Stimulated activated CD4-positive, alpha-beta T cell treated with anti-CD3 and anti-CD28 coated beads, Interleukin-2, amount 100 ng/mL, for 4 hours (primary cell): ENCODE data around the gene GPBAR1.
"Not testable (repeated sequence)": the region's sequence is repeated elsewhere in the genome, so short reads cannot be mapped to it uniquely, and the experiment has no call there.

Experiments
- DNase-seq: peaks from one replicate; pipeline ENCODE4 v3.0.0-alpha.2; 2020; ENCODE audit warnings: low read depth

The GPBAR1 gene

DNA sequence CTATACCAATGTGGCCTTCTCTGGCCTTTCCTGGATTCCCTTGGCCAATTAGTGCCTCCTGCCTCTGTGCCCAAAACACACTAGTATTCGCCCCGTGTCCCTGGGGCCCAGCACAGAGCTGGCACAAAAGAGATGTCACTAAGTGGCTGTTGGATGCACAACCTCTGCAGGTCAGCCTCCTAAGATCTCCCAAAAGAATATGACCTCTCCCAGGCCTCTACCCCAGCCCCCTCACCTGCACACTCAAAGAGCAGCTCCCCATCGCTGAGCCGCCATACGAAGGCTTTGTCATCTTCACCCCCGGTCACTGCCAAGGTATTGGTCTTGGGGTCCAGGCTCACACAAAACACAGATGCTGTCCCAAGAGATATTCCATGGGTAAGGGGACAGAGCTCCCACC is 6.4 kb downstream of the GPBAR1 start:
- DNase-seq, result no peak

DNA sequence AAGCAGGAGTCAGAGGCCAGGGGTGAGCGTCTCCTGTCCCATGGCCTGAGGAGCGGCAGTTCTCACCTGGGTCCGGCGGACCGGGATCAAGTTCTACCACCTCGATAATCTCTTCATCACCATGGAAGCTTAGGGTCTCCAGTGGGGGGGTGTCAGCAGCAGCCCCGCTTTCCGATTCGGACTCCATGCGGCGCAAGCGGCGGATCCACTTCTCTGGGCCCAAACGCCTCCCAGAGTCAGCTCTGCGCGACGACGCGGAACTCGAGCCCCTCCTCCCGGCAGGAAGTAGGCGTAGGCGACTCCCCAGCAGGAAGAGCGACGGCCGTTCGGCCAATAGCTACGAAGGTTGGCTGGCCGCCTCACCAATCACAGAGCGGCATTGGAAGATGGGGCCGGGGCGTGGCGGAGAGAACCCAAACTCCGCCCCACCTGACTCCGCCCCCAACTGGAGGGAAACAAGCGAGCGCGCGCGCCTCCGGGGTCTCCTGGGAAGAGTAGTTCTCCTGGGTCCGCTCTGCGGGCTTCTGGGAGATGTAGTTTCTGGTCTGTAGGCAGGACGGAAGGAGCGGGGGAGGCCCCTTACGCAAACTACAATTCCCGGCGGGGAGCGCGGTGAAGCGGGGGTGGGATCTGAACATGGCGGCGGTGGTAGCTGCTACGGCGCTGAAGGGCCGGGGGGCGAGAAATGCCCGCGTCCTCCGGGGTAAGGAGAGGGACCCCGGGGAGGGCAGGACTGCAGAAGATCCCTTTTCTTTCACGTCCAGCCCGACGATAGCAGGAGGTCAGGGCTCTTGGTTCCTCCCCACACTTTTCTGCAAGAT is 9.3 kb downstream of the GPBAR1 start, which contains the start of the genes AAMP and PNKD:
AAMP (minus strand) TSS at position 238 of the 821 bp plus-strand sequence; CDS start at position 187, 51 bp downstream.
PNKD (plus strand) TSS at position 620 of the 821 bp plus-strand sequence; CDS start at position 637, 17 bp downstream.
- DNase-seq, result peak; percentile 99

DNA sequence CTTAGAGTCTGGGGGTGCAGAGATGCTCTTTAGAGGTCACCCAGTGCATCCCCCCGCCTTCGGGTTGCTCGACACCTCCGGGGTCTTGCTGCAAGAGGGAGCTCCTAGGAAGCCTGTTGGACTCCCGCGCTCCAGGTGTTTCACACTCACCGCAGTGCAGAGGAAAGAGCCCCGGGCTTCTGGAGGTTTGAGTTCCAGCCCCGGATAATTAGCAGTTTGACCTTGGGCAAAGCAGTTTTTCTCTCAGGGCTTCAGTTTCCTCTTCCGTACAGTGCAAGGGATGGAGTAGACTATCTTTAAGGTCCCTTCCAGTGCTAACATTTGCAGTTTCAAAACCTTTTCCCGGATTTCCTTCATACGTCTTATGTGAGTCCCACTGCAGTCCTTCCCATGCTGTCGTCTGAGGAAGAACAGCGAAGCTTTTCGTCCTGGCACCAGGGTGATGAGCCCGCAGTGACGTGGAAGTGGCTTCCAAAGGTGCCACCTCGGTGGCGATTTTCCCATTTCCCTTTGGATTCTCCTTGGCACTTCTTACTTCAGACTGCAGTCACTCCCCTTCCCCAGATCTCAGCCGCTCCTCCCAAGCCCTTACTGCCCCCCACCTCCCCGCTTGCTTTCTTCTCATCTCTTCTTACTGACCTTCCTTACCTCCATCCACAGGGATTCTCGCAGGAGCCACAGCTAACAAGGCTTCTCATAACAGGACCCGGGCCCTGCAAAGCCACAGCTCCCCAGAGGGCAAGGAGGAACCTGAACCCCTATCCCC is 10.1 kb downstream of the GPBAR1 start:
- DNase-seq, result no peak

DNA sequence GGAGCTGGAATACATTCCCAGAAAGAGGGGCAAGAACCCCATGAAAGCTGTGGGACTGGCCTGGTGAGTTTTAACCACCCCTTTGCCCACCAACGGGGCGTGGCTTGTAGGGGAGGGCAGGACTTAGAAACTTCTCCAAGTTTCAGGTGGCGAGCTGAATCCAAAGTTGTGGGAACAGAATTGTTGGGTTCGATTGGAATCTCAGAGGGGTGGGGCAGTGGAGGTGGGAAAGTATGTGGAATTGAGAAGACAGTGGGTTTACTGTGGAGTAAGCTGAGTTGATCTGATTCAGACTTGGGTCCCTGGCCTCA is 10.6 kb downstream of the GPBAR1 start:
- DNase-seq, result no peak

DNA sequence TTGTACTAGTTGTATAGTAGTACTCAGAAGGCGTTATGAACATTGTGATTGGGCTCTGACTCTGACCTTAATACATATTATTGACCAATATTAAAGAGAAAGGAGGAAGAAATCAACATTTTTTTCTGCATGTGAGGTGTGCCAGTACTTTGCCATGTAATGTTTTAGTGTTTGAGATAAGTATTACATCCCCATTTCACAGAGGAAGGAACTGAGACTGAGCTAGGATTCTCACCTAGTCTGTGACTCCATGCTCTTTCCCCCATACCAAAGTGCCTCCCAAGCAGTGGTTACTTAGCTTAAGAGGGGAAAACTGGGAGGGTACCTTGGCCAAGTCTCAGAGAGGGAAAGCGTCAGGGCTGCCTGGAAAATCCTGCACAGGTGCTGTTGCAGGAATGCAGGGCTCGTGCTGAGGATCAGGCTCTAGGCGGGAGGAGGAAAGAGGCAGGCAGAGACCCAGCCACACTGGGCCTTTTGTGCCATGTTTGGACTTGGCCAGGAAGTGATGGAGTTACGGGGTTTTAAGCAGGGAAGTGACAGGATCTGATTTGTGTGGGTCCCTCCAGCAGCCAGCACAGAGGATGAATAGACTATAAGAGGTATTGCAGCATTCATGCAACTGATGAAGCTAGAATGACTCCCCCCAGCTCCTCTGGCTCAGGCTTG is 11.2 kb downstream of the GPBAR1 start:
- DNase-seq, result no peak

DNA sequence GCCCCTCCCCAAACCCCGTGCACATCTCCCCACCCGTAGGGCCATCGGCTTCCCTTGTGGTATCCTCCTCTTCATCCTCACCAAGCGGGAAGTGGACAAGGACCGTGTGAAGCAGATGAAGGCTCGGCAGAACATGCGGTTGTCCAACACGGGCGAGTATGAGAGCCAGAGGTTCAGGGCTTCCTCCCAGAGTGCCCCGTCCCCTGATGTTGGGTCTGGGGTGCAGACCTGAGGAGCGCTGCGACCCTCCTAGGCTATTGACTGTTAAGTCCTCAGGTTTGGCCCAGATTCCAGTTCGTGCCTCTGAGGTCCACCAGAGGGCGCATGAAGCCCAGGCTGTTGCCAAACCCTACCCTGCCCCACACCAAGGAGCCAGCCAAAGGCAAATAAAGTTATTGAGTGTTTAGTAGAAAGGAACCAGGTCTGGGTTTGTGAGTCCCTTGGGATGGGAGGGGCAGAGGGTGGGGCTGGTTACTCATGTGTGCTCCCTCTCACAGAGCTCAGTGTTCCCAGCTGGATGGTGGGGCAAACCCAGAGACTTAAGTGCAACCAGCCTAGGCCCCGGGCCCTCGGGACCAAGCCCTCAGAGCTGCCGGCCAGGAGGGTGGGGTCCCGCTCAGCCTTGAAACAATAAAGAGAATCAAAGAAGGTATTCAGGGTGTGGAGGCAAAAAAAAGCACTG is 11.9 kb downstream of the GPBAR1 start:
- peak; percentile 69 for DNase-seq

DNA sequence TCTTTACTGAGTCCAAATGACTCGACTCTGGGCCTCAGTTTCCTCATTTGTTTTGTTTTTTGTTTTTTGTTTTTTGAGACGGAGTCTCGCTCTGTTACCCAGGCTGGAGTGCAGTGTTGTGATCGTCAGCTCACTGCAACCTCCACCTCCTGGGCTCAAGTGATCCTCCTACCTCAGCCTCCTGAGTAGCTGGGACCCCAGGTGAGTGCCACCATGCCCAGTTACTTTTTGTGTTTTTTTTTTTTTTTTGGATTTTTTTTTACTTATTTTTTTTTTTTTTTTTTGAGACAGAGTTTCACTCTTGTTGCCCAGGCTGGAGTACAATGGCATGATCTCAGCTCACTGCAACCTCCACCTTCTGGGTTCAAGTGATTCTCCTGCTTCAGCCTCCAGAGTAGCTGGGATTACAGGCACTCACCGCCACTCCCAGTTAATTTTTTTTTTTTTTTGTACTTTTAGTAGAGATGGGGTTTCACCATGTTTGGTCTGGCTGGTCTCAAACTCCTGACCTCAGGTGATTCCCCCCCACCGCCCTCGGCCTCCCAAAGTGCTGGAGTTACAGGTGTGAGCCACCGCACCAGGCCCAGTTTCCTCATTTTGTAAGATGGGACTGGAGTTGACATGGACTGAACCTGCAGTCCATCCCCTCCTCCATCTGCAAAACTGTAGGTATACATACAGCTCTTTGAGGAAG is 12.5 kb downstream of the GPBAR1 start:
- not testable (repeated sequence) for DNase-seq

DNA sequence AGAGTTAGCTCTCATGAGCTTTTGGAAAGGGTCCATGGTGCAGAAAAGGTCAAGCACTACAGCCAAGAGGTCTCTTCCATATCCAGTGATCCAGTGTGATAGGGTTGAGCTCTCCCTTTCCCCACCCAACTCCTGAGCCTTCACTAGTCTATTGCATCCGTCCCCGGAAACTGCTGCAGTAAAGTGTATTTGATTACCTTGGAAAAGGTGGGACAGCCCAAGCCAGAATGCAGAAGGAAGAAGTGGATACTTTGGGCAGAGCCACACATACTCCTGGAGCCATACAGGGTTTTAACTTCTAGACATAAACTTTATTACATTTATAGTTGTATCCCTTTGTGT is 13.1 kb downstream of the GPBAR1 start:
- no peak for DNase-seq

DNA sequence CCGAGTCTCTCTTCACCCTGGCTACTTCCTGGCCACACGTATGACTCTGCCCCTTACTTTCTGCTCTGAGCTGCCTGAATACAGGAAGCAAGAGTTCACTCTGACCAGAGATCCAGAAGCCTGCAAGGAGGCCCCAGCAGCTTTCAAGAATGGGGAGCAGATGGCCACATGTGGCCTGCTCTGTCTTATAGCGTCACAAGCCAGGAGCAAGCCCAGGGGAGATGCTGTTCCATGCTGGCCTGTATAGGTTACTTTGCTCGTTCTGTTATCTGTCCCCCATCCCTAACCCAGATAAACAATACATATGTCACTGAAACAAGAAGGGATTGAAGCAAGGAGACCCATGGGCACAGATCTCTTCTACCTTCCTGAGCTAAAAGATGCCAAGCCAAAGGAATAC is 13.8 kb downstream of the GPBAR1 start:
- DNase-seq, result no peak

DNA sequence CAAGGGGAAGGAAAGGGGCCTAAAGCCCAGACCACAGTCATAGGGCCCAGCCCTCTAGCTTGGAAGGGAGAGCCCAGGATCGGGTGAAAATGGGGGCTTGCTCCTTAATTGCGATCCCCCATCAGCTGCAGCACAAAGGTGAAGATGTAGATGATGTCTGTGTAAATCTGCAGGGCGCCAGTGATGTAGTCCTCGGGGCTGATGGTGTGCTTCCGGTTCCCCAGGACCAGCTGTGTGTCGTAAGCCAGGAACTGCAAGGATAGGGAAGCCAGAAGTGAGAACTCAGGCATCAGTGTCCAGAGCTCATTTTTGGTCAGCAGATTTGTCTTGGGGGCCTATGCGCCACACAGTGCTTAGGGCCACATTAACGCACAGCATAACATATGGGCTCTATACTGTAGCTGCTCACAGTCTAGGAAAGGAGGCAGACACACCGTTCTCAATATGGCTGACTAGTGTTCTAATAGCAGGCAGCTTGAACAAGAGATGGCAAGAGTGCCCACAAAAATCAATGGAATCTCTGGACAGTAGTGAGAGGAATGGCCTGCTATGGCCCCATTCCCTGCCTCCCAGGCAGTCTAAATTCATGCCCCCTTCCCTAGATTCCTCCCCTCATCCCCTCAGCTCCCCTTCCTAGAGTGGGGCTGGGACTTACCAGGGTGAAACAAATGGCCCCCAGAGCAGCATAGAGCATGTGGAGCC is 14.7 kb downstream of the GPBAR1 start:
- DNase-seq, result no peak

DNA sequence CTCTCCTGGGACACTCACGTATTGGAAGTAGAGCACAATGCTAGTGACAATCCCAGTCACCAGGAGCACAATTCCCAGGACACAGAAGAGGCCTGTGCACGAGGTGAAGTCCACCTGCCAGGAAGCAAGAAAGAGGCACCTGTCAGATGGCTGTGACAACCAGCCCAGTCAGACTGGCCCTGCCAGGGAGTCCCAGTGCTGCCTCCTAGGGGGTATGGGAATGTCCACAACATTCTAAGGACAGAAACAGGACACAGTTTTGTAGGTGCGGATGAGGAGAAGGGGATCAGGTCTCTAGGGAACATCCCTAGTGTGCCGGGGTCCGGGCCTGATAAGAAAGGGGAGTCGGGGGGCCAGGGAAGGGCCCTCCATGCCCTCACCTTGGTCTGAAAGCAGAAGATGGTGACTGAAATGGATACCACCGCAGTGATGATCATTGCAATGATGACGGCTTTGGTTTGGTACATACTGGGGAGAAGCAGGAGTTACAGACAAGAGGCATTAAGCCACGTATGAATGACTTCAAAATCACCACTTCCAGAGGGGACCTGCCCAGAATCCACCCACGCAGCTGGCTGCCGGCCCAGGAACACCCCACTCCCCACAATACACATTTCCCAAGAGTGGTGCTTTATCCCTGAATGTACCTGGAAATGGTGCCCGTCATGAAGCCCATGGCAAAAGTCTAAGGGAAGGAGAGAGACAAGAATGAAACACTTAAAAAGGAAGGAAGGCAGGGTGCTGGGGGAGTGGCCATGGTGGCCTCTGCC is 16.4 kb downstream of the GPBAR1 start:
- DNase-seq, result no peak

DNA sequence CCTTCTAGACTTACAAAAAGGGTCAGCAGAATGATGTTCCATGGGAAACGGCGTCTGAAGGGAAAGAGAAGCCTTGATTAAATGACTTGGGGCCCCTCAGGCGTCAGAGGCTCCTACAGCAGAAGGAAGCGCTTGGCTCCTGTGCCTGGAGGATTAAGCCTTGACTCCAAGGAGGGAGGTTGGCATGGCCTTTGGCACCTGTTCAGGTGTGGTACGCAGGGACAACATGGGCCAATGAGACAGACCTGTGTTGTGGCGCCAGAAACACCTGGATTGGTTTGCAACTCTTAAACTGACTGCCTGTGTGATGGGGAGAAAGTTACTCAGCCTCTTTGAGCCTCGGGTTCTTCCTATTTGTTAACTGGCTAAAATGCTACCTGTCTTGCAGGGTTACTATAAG is 17.1 kb downstream of the GPBAR1 start:
- no peak for DNase-seq

DNA sequence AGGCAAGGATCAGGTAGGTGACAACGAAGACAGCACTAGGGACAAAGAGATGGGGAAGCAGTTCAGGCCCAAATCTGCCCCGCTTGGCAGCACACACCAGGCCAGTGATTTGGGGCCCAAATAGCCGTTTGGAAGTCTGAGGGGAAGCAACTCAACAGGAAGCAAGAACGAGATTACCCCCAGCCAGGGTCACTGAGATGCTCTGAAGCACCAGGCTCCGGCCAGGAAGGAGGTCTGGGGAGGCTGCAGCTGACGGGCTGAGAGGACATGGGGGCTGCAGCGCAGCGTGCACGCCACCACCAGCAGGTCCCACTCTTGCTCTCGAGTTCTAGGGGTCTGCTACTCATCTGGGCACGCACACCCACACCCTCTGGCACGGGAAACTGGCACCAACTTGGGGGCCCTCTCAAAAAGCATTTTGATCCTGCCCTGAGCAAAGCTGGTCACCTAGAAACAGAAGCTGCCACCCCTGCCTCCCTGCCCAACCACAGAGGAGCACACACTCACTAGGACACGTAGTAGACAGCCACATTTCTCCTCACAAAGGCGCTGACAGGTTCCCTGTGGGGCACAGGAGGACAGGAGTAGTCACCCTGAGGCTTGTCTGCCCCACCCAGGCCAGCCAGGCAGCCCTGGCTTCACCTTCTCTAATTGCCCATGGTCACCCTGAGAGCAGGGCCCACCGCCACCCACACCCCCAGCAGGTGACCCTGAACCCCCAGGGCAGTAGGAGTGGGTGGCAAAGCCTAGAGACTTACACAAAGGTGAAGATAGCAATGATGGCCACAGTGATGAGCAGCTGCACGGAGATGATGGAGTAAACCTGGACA is 17.9 kb downstream of the GPBAR1 start:
- no peak for DNase-seq

DNA sequence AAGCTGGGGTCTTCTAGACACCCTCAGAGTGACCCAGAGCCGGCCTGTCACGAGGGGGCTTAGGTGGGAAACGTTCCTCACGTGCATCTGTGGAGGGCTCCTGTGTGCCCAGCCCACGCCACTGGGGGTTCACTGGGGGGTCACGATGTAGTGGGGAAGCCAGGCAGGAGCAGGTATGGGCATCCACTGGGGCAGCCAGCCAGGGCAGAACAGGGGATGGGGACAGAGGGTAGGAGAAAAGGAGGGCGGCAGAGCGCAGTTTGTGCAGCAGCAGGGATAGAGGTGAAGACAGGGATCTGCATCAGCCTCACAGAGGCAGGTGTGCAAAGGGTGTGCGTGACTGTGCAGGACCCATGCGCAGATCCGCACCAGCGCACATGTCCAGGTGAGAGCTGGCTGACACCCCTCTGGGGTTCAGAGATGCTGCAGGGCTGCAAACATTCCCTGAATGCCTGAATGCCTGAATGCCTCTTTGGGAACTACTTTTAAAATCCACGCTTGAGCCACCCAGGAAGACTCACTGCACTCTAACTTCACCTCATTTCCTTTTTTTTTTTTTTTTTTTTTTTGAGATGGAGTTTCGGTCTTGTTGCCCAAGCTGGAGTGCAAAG is 19.6 kb downstream of the GPBAR1 start:
- no peak for DNase-seq

DNA sequence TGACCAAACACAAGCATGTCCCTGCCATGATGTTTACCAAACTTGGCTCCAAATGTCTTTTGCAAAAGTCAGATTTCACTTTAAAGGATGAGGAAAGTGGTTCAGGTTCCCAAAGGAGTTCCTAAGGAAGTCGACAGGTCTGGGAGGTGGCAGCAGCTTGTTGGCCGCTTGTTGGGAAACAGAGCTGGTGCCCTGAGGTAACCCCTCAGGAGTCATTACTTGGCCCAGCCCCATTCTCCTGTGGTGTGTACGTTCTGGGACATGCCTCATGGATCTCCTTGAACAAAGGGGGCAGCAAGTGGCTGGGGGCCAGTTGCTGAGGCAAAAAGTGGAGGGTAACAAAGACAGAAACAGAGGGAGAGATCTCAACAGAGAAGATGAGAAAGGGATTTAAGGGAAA is 20.6 kb downstream of the GPBAR1 start:
- no peak for DNase-seq

DNA sequence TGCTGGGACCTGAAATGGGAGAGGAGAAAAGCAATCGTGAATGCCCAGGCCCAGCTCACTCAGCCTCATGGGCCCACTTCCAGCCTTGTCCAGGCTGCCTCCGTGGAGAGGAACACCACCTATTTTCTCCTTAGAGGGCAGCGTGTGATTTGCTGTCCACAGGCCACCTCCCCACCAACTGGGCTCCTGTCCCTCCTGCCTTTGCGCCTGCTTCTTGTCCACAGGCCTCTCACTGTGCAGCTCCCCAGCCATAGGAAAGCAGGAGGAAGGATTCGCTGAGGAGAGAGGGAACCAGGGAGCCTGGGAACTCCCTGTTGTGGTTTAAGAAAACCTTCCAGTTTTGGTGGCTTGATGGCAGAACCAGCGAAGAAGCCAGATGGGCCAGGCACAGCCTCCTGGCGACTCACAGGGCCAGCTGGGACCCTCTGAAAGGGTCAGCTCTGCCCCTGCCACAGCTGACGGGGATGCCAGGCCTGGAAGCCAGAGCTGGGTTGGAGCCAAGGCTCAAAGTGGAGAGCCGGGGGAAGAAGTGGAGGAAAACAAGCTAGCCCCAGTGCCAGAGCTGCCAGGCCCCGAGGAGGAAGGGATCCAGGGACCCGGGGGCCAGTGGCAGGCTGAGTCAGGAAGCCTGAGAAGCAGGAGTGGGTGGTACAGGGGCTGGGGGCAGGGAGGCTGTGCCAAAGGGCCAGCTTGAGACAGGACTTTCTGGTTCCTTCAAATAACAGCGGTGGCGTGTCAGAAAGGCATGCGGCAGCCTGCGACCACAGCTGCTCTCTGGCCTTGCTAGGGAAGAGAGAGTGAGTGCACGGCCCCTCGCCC is 21.6 kb downstream of the GPBAR1 start:
- DNase-seq, result no peak

DNA sequence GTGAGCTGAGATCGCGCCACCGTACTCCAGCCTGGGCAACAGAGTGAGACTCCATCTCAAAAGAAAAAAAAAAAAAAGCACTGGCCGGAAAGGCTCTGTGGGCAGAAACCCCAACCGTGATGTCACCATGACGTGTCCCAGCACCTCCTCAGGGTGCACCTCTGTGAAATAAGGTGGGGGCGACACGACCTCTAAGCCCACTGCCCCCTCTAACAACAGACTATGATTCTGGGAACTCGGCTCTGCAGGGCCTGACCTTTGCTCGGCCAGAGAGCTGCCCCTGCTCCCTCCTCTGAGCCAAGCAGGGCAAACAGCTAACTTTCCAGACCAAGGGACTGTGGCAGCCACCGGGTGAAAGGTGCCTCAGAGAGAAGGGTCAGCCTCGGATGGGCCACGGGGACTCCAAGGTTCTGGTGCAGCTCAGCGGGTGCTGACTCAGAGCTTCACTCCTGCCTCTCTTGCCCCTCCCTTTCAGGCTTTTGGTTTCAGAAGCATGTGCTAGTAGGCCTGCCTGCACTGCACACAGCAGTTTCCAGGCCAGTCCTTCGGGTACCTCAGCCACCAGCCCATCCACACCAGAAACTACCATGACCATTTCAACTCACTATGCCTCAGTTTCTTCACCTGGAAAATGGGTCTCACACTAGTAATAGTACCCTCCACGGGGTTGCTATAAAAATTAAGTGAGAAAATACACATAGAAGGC is 23.4 kb downstream of the GPBAR1 start:
- peak; percentile 51 for DNase-seq
